Dermis microvascular lymphatic vessel endothelial cell (primary cell): ENCODE measurements around the gene HOXC13. TPM values are rescaled to one million over a fixed set of nuclear protein-coding genes. Genes with fewer than 3 reads are reported as not detected.

ENCODE experiments used
- DNase-seq, 2 donors: peaks; one replicate each; pipeline versions ENCODE4 v3.0.0 to v3.0.0-alpha.2; 2010; ENCODE audit warnings: low read depth in 2 of 2
- total RNA-seq: library from RNA; depleted of rRNA; stranded (reverse); fragments of >200 nt; gene quantifications from 2 replicates; pipeline ENCODE4 v1.2.1, GENCODE V29; 2014

Gene HOXC13
- total RNA-seq, 1 donor from 2014 or later: not detected

GRCh38 chr12:53981634-53982565 lies 43.3 kb downstream of the HOXC13 start:
- no peak for DNase-seq

DNA sequence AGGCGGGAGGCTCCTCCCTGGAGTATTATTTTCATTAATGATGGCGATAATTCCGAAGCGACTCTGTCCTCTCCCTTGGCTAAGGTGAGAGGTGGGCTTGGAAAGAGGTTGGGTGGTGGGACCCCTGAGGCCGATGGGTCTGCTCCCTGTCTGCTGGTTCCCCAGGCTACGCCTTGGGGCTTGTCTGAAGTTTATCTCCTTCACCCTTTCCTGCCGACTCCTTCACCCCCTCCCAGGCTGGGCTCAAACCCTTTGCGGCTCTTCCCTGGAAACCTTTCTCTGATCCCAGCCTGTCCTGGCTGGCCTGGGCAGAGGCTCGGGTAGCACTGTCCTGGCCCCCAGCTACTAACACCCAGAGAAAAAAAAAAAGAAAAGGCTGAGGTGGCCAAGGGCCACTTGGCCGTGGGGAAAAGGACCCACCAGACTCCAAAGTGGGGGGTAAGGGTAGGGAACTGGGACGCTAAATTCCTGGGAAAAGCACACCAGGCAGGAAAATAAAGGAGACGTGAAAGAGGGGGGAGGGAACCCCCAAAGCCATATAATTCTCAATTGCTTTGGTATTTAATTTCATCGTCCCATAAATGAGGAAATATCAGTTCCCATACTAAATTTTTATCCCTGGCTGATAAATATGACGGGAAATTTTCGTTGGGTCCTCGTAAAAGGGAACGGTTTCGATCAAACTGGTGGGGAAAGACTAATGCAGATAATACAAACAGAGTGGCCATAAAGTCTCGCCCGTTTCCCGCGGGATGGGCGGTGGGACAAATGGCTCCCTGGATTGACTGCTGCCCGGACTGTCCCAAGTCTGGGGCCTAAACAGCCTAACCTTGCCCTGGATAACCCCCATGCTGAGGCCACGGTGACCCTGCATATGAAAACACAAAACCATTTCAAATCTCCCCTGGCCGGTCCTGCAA lies 44.3 kb downstream of the HOXC13 start:
- DNase-seq: no peak

DNA sequence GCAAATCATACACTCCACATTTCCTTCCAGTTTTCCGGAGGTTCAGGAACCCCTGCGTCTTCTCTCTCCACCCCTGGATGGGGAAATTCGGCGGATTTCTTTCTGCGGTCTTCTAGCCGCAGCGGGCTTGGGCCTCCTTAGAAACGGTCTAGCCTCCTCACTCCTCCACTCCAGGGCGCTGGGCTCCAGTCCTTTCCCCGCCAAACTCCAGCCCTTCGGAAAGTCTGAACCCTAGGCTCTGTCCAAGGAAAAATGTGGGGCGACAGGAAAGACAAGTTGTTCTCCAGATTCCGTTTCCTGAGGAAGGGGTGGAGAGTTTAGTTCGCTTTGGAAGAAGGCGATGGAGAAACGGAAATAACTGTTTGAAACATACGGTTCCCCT lies 44.9 kb downstream of the HOXC13 start:
- no peak for DNase-seq

- no peak for DNase-seq
These were observed 45.4 kb downstream of the HOXC13 start for GRCh38 chr12:53983950-53984572.

- peak; percentile 80 to 83 for DNase-seq
These were observed 46.5 kb downstream of the HOXC13 start, which contains the start of gene HOXC10 for GRCh38 chr12:53984901-53985691. Gene HOXC10, plus strand, starts transcription at chr12:53985146. Its CDS starts 114 bp downstream, at chr12:53985260.

GRCh38 chr12:53985692-53985993 lies 47.0 kb downstream of the HOXC13 start:
- DNase-seq: no peak

- DNase-seq: no peak
These were observed 47.5 kb downstream of the HOXC13 start for GRCh38 chr12:53985994-53986685.

DNA sequence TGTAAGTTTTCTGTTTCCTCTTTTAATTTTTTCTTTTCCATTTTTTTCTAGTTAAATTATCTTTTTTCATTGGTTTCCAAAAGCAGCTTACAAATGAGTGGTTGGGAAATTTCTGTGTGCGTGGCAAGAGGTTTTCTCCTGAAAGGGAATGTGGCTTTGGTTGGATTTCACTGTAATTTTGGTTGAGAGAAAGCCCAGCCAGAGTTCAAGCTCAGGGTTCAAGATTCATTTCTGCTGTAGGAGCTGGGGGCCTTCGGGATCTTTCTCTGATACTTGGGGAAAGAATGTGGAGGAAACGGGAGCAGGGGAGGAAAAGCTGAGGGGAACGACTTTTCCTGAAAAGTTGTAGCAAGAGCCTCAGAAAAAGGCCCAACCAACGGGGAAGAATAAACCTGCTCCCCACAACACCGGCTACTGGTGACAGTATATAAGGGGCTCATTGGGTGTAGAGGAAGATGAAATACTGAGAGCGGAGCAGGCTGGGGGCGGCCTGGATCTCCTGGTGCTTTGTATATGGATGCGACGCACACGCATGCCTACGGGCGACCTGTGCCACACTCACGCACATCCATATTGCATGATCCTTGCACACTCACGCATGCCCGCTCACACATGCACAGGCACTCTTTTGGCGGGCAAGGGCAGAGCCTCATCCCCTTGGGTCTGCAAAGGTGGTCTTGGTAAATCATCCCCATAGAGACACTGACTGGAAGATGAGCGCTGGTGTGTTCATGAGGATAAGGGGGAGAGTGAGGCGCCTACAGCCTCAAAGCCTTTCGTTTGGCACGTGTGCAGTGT lies 48.3 kb downstream of the HOXC13 start:
- no peak for DNase-seq

DNA sequence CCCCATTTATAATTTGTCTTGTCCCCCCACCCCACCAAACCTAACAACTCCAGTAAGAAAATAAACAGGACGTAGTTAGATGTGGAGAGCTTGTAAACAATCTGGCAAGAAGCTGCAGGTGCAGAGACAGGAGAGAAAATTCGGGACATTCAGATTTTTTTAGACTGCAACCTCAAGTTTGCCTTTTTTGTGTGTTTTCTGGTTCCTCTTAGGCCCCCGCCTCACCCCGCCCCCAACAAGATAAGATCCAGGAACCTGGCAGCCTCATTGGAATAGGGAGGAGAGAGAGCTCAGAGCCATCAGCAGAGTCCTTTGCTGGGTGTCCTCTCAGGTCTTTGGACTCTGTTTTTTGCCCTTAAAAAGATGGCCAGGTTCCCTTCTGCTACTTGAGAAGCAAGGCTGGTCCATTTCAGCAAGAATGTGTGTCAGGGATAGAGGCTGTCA lies 49.2 kb downstream of the HOXC13 start:
- no peak for DNase-seq

GRCh38 chr12:53988541-53989226 lies 50.1 kb downstream of the HOXC13 start:
- no peak for DNase-seq

DNA sequence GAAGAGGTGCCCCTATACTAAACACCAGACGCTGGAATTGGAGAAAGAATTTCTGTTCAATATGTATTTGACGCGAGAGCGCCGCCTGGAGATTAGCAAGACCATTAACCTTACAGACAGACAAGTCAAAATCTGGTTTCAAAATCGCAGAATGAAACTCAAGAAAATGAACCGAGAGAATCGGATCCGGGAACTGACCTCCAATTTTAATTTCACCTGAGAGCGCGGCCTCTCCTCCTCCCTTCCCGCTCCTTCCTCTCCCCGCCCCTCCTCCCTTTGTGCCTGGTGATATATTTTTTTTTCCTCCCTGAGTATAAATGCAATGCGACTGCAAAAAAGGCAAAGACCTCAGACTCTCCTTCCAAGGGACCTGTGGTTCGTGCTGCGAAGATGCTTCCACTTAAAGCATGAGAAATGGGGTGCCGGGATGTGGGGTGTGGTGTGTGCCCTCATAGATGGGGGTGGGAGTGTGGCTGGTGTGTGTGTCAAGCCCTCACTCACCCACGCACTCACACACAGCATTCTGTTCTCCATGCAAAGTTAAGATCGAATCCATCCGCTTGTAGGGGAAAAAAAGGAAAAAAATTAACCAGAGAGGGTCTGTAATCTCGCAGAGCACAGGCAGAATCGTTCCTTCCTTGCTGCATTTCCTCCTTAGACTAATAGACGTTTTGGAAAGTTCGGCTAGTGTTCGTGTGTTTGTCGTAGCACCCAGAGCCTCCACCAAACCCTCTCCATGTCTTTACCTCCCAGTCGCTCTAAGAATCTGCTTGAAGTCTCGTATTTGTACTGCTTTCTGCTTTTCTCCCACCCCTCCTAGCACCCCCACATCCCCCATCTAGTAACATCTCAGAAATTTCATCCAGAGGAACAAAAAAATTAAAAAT lies 50.8 kb downstream of the HOXC13 start:
- peak in 1 of 2 donors; percentile 30 for DNase-seq

DNA sequence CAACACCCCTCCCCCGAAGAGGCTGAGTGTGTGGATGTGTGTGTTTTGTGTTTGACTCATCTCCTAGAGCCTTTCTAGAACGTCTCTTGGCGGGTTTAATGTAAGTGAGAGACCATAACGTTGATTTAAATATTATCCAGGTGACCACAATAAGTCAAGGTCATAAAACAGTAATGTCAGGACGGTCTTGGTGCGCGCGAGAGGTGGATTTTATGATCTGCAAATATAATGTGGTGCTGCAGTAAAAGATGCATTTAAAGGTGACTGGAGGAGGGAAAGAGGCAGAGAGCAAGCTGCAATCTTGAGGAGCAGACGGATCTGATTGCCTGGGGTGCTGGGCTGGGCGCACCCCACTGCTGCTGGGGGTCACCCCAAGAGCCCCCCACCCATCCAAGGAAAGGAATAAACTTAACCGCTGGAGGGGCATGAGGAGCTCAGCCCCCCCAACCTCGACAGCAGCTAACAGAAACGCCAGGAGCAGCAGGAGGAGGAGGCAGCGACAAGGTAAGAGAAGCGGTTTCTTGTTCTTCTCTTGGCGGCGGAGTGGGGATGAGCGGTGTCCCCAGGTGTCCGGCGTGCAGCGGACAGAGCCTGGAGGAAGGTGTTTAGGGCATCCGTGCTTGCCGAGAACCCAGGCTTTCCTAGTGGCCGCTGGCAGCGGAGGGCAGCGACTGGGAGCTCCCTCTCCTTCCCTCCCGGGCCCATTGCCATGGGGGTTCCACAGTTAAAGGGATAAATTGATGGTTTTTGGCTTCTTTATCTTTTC lies 51.9 kb downstream of the HOXC13 start:
- no peak for DNase-seq

DNA sequence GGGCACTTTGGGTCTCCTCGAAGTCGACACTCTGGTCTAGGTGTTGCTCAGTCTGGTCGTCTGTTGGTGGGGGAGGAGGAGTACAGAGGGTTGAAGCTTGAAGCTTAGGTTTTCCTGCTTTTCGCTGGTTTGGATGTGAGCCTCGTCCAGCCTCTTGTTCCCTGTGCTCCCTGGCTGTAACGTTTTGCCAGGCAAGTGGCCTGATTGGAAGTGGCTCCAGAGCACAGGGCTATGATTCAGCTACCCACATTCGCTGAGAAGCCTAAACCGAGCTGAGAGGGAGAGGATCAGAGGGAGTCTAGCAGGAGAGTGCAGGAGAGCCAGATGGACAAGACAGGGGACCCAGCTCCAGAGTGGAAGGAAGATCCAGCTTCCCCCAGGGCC lies 52.4 kb downstream of the HOXC13 start:
- DNase-seq: no peak

- no peak for DNase-seq
These were observed 53.8 kb downstream of the HOXC13 start for GRCh38 chr12:53992377-53992889.

GRCh38 chr12:53993162-53994008 lies 54.8 kb downstream of the HOXC13 start:
- DNase-seq: no peak

- no peak for DNase-seq
These were observed 55.3 kb downstream of the HOXC13 start for GRCh38 chr12:53994009-53994263.
